Cortex of kidney (tissue), 1 donor: ENCODE data around the gene PEF1.

Experiments used
- DNase-seq: peaks from one replicate; lab custom pipeline; 2025; lab: John Stamatoyannopoulos, UW

The PEF1 gene

GRCh38 chr1:31644560-31645273 lies at the start of gene PEF1:
Gene PEF1 (minus strand): TSS chr1:31644876. CDS start chr1:31644864, 12 bp downstream.
- DNase-seq: peak; percentile 75

GRCh38 chr1:31693231-31693630 lies 48.6 kb upstream of the PEF1 start:
- DNase-seq: no peak

- DNase-seq: no peak
Measured at GRCh38 chr1:31691951-31692350, 47.3 kb upstream of the PEF1 start.

GRCh38 chr1:31691446-31691845 lies 46.8 kb upstream of the PEF1 start:
- DNase-seq: no peak

GRCh38 chr1:31690921-31691320 lies 46.2 kb upstream of the PEF1 start:
- no peak for DNase-seq

- DNase-seq: no peak
Measured at GRCh38 chr1:31689854-31690253, 45.2 kb upstream of the PEF1 start.

GRCh38 chr1:31689379-31689778 lies 44.7 kb upstream of the PEF1 start:
- DNase-seq: no peak

GRCh38 chr1:31688233-31688918 lies 43.7 kb upstream of the PEF1 start:
- DNase-seq: no peak

- no peak for DNase-seq
Measured at GRCh38 chr1:31687601-31688000, 42.9 kb upstream of the PEF1 start.

GRCh38 chr1:31685795-31686194 lies 41.1 kb upstream of the PEF1 start:
- no peak for DNase-seq

- DNase-seq: no peak
Measured at GRCh38 chr1:31683997-31684396, 39.3 kb upstream of the PEF1 start.

- DNase-seq: no peak
Measured at GRCh38 chr1:31681415-31681814, 36.7 kb upstream of the PEF1 start.

GRCh38 chr1:31679676-31680230 lies 35.1 kb upstream of the PEF1 start:
- no peak for DNase-seq

GRCh38 chr1:31679091-31679490 lies 34.4 kb upstream of the PEF1 start:
- no peak for DNase-seq

- no peak for DNase-seq
Measured at GRCh38 chr1:31678681-31679080, 34.0 kb upstream of the PEF1 start.

- DNase-seq: no peak
Measured at GRCh38 chr1:31677949-31678348, 33.3 kb upstream of the PEF1 start.

GRCh38 chr1:31677401-31677800 lies 32.7 kb upstream of the PEF1 start:
- DNase-seq: no peak

GRCh38 chr1:31675756-31676155 lies 31.1 kb upstream of the PEF1 start:
- DNase-seq: no peak

- no peak for DNase-seq
Measured at GRCh38 chr1:31675161-31675560, 30.5 kb upstream of the PEF1 start.

- no peak for DNase-seq
Measured at GRCh38 chr1:31674626-31675025, 29.9 kb upstream of the PEF1 start.

- no peak for DNase-seq
Measured at GRCh38 chr1:31673433-31673832, 28.8 kb upstream of the PEF1 start.

- DNase-seq: no peak
Measured at GRCh38 chr1:31672986-31673385, 28.3 kb upstream of the PEF1 start.

- DNase-seq: no peak
Measured at GRCh38 chr1:31671561-31672201, 27.0 kb upstream of the PEF1 start.
